ENCODE results near the gene SETD1B. TPM values are rescaled to one million over a fixed set of nuclear protein-coding genes. Genes with fewer than 3 reads are reported as not detected.

Gene SETD1B
- total and polyA plus RNA-seq, 2 of the 4 experiments (the other 2 are of a cell fraction), result 0.90 to 5.1 TPM

GRCh38 chr12:121797937-121798786, 5.6 kb upstream of the SETD1B start:
- TF ChIP-seq MXI1 (IDR thresholded peaks at IDR 0.05; ENCODE audit: borderline replicate concordance, low read depth, low read length) (no peak), USF2 (IDR thresholded peaks at IDR 0.05; ENCODE audit: low read depth, low read length) (peak; percentile 38; the same call in 1 of the 2 replicates)
- Histone ChIP-seq H3K4me2 (ENCODE audit: low read depth, low read length) (peak overlapping the region; percentile 88), H3K36me3 (ENCODE audit: control insufficient read depth, insufficient read depth, low read length) (peaks cover 9% of the 10 kb centered on the region; the same call in 1 of the 2 replicates), H3K27me3 (ENCODE audit: control insufficient read depth, insufficient read depth, low read length) (no peaks in the 10 kb centered on the region), H3K79me1 (ENCODE audit: low read depth in 1 of 2, low read length in 2 of 2) (peaks cover 6 to 57% of the 10 kb centered on the region in 2 experiments; a peak in 3 of 4 replicates), H3K4me1 (ENCODE audit: control insufficient read depth, insufficient read depth, low read length) (peaks cover 34% of the 10 kb centered on the region), H2AK5ac (ENCODE audit: low read depth, low read length) (peak overlapping the region; percentile 78), H2BK120ac (ENCODE audit: low read depth, low read length) (peak overlapping the region; percentile 44), H4K5ac (ENCODE audit: low read depth, low read length) (no peak overlapping the region; the same call in 1 of the 2 replicates), H3K18ac (ENCODE audit: low read depth, low read length) (no peak overlapping the region), H3K9me1 (ENCODE audit: insufficient read depth, low read length) (peaks cover 4% of the 10 kb centered on the region; the same call in 1 of the 2 replicates), H2BK5ac (ENCODE audit: low read depth, low read length, poor library complexity, severe bottlenecking) (peak overlapping the region; percentile 70), H3K14ac (replicated peaks; ENCODE audit: low read depth, low read length) (peak overlapping the region; percentile 78), H3K23ac (ENCODE audit: low read depth, low read length) (peak overlapping the region; percentile 92), H4K20me1 (ENCODE audit: insufficient read depth, low read length) (peaks cover 11% of the 10 kb centered on the region), H2AK9ac (replicated peaks; ENCODE audit: low read depth, low read length, poor library complexity) (peak overlapping the region; percentile 95), H3K9me3 (ENCODE audit: control insufficient read depth, insufficient read depth, low read length) (no peaks in the 10 kb centered on the region), H3K27ac (ENCODE audit: insufficient read depth, low read length) (peak overlapping the region; percentile 77), H4K91ac (ENCODE audit: insufficient read depth, low read depth, low read length) (peak overlapping the region; percentile 91), H3K9ac (ENCODE audit: low read depth, low read length) (peak overlapping the region; percentile 67), H2BK15ac (ENCODE audit: low read depth, low read length) (no peak overlapping the region), H3K56ac (ENCODE audit: extremely low read depth, insufficient read depth, low read length) (peak overlapping the region; percentile 55; the same call in 1 of the 2 replicates), H2AFZ (replicated peaks; ENCODE audit: low read length, poor library complexity) (peak overlapping the region; percentile 2), H3K4me3 (ENCODE audit: insufficient read depth, low read depth, low read length) (no peak overlapping the region), H4K8ac (ENCODE audit: low read depth in 2 of 2, low read length in 2 of 2) (peak overlapping the region; percentile 22 to 49; a peak in 2 of 4 replicates), H3K4ac (ENCODE audit: low read depth, low read length) (peak overlapping the region; percentile 77), H2BK20ac (ENCODE audit: low read depth, low read length) (no peak overlapping the region)
- CTCF ChIA-PET, result interaction anchor here (0.5 to 2.3 kb wide), 3 partner anchors 14 to 90 kb away, joined by 3 to 8 read pairs (median 3); partner anchors contain the start of gene PSMD9
- POLR2A ChIA-PET (ENCODE audit: unreplicated experiment), result no interaction called here
- dilution Hi-C loops (cut with HindIII; ENCODE audit: low sequenced_read_pairs, unreplicated experiment), result no loop called here
- ATAC-seq (ENCODE audit: low read depth) (no peak), DNase-seq (peak; percentile 50)
- in situ Hi-C loops (cut with MboI; ENCODE audit: low sequenced_read_pairs), result no loop called here
- WGBS, 2 experiments (ENCODE audit: extremely low coverage in 2 of 2, insufficient read length in 1 of 2), result 55% methylated on average over 2 of the region's 19 CpGs; no CpG with 5 or more reads in 1 of the 2 experiments
- intact Hi-C loops (cut with micrococcal nuclease), result loop anchor here (5.0 to 10.0 kb wide), 2 partner anchors 224 to 243 kb away; partner anchors contain the start of gene BCL7A
- no TSS peak for BruUV-seq (replicated peaks)

Data from IMR-90 (cell line).